ENCODE measurements around the gene DDC.
"Not testable (repeated sequence)": the region's sequence is repeated elsewhere in the genome, so short reads cannot be mapped to it uniquely, and the experiment has no call there.

The DDC gene

DNA sequence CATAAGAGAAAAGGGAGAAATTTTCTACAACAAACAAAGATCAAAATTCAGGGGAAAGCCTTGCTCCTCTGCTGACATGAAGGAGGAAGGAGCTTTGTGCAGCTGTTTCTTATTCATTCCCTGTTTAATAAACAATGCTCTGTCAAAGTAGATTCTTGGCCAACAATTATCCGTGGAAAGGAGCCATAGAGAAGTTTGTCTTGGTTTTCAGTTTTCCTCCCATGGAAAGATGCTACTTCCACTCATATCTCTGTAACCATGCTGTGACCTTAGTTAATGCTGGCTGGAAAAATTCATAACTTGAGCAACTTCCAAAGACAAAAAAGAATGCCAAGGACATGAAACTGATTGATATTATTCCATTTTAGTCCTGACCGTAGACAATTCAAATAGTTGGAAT lies 8.1 kb downstream of the DDC start:
- Histone ChIP-seq H3K4me1 (ENCODE audit: control insufficient read depth in 5 of 5, insufficient read depth in 5 of 5, low read length in 5 of 5) (peaks cover 0 to 14% (median 11%) of the 10 kb centered on the region in 5 donors), H3K4me3 (ENCODE audit: low read depth in 1 of 5, low read length in 5 of 5) (no peak overlapping the region), H3K27me3 (ENCODE audit: control insufficient read depth in 5 of 5, insufficient read depth in 4 of 5, low read length in 5 of 5) (peaks cover 6 to 19% (median 7%) of the 10 kb centered on the region in 5 donors), H3K9me3 (ENCODE audit: control insufficient read depth in 5 of 5, low read length in 5 of 5) (no peaks in the 10 kb centered on the region), H3K9ac (ENCODE audit: low read length in 5 of 5) (no peak overlapping the region), H3K36me3 (ENCODE audit: control insufficient read depth in 5 of 5, insufficient read depth in 5 of 5, low read length in 5 of 5) (no peaks in the 10 kb centered on the region), H3K27ac (ENCODE audit: low read depth, low read length) (no peak overlapping the region)

DNA sequence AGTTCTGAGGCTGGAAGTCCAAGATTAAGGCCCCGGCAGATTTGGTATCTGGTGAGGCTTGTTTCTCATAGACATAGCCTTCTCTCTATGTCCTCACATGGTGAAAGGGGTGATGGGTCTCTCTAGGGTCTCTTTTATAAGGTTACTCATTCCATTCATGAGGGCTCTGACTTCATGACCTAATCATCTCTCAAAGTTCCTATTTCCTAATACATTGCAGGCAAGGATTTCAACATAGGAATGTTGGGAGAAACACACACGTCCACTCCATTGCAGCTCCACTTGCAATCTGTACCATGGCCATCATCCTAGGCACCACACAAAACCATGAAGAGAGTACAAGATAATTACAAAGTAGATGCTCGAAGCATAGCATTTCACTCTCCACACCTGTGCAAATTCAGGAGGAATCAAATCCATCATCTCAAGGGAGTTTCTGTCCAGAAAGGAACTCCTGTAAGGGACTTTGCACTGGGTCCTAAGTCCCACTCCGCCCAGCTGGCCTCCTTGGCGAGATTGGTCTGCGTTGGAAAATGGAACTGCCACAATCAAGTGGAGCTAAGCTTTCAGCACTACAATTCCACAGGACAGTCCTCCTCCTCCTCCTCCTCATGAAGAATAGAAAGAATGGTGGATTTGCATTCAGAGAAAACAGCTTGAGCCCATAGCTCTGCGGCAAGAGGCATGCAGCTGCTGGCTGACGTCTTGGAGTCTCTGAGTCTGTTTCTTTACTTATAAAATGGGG lies 8.8 kb downstream of the DDC start:
- Histone ChIP-seq H3K4me1 (ENCODE audit: control insufficient read depth in 5 of 5, insufficient read depth in 5 of 5, low read length in 5 of 5) (peaks cover 0 to 14% (median 11%) of the 10 kb centered on the region in 5 donors), H3K36me3 (ENCODE audit: control insufficient read depth in 5 of 5, insufficient read depth in 5 of 5, low read length in 5 of 5) (no peaks in the 10 kb centered on the region), H3K27ac (ENCODE audit: low read depth, low read length) (no peak overlapping the region), H3K9ac (ENCODE audit: low read length in 5 of 5) (no peak overlapping the region), H3K9me3 (ENCODE audit: control insufficient read depth in 5 of 5, low read length in 5 of 5) (no peaks in the 10 kb centered on the region), H3K27me3 (ENCODE audit: control insufficient read depth in 5 of 5, insufficient read depth in 4 of 5, low read length in 5 of 5) (peaks cover 0 to 19% (median 6%) of the 10 kb centered on the region in 5 donors), H3K4me3 (ENCODE audit: low read depth in 1 of 5, low read length in 5 of 5) (no peak overlapping the region)

DNA sequence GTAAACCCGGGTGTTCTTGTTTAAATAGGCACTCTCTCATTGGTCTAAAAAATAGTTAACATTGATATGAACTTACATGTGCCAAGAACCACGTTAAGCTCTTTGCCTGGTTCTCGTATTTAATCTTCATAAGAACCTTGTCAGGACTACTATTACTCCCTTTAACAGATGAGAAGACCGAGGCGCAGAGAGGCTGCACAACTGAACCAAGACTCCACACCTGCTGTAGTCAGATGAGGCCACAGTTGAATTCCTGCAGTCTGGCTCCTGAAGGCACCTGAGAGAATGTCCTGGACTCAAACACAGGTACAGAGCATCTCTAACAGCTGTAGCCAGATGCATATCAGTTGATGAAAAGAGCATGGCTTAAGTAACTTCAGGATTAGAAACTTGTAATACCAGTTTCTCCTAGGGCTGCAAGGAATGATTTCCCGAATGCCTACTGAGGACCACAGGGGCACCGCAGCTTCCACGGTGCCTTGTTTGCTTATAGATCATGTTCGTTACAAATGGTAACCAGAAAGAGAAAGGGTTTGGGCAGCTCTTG lies 9.5 kb downstream of the DDC start:
- H3K4me3 ChIP-seq (ENCODE audit: low read depth in 1 of 5, low read length in 5 of 5): no peak overlapping the region
- H3K4me1 ChIP-seq (ENCODE audit: control insufficient read depth in 5 of 5, insufficient read depth in 5 of 5, low read length in 5 of 5): peaks cover 0 to 14% (median 11%) of the 10 kb centered on the region in 5 donors
- peaks cover 0 to 13% (median 6%) of the 10 kb centered on the region in 5 donors for H3K27me3 ChIP-seq (ENCODE audit: control insufficient read depth in 5 of 5, insufficient read depth in 4 of 5, low read length in 5 of 5)
- H3K36me3 ChIP-seq (ENCODE audit: control insufficient read depth in 5 of 5, insufficient read depth in 5 of 5, low read length in 5 of 5): no peaks in the 10 kb centered on the region
- no peak overlapping the region for H3K27ac ChIP-seq (ENCODE audit: low read depth, low read length)
- H3K9ac ChIP-seq (ENCODE audit: low read length in 5 of 5): no peak overlapping the region
- H3K9me3 ChIP-seq (ENCODE audit: control insufficient read depth in 5 of 5, low read length in 5 of 5): no peaks in the 10 kb centered on the region

DNA sequence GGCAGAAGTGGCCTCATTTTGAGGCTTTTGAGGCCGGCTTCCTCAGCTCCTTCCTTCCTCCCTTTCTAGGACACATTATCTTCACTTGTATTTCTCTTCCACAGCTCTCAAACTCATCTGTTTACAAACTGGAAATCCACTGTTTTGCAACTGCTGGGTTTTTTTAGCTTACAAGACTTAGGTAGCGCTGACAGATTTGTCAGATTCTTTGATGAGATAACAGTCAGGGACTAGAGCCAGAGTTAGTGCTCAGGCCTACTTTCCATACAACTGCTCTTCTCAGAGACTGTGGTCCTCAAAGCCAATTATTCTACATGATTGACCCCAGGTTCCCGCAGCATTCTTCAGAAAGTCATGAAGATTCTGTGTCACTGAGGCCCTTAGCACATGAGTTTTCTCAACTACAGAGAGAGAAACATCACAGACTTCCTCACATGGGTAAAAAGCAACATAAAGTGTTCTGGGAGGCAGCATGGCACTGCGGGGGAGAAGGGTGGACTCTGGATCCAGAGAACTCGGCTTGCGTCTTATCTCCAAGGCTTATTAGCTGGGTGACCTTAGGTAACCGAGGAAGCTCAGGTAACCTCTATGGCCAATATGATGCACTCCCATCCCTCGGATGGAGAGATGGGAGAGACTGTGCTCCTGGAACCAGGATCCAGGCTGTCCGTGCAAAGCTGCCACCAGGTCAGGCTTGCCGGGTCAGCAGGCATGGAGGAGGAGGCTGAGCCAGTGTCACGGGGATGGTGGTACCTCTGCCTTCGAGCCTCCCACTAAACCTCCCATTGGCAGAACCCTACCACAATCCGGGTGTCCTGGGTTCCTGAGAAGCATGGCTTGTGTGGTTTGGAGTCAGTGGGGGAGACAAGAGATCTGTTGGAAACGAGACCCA lies 10.5 kb downstream of the DDC start:
- Histone ChIP-seq H3K9ac (ENCODE audit: low read length in 5 of 5) (no peak overlapping the region), H3K9me3 (ENCODE audit: control insufficient read depth in 5 of 5, low read length in 5 of 5) (no peaks in the 10 kb centered on the region), H3K4me1 (ENCODE audit: control insufficient read depth in 5 of 5, insufficient read depth in 5 of 5, low read length in 5 of 5) (peaks cover 0 to 14% (median 11%) of the 10 kb centered on the region in 5 donors), H3K36me3 (ENCODE audit: control insufficient read depth in 5 of 5, insufficient read depth in 5 of 5, low read length in 5 of 5) (no peaks in the 10 kb centered on the region), H3K4me3 (ENCODE audit: low read depth in 1 of 5, low read length in 5 of 5) (no peak overlapping the region), H3K27me3 (ENCODE audit: control insufficient read depth in 5 of 5, insufficient read depth in 4 of 5, low read length in 5 of 5) (peaks cover 0 to 7% (median 3%) of the 10 kb centered on the region in 5 donors), H3K27ac (ENCODE audit: low read depth, low read length) (no peak overlapping the region)

DNA sequence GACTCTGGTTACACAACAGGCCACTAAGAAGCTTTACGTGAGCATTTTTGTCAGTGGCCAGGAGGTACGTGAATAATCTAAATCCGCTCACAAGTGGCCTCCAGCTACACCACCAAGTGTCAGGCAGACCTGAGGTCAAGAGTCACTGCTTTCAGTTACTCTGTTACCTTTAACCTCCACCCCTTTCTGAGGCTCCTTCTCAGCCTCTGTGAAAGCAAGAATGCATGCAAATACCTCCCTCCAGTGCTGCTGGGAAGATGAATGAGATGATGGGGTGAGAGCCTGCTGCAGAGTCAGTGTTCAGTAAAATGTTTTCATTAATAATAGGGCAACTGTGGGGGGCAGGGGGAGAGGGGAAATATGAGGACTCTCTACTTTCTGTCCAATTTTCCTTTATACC lies 11.2 kb downstream of the DDC start:
- H3K9ac ChIP-seq (ENCODE audit: low read length in 5 of 5): no peak overlapping the region
- H3K4me1 ChIP-seq (ENCODE audit: control insufficient read depth in 5 of 5, insufficient read depth in 5 of 5, low read length in 5 of 5): peaks cover 0 to 14% (median 11%) of the 10 kb centered on the region in 5 donors
- no peak overlapping the region for H3K27ac ChIP-seq (ENCODE audit: low read depth, low read length)

DNA sequence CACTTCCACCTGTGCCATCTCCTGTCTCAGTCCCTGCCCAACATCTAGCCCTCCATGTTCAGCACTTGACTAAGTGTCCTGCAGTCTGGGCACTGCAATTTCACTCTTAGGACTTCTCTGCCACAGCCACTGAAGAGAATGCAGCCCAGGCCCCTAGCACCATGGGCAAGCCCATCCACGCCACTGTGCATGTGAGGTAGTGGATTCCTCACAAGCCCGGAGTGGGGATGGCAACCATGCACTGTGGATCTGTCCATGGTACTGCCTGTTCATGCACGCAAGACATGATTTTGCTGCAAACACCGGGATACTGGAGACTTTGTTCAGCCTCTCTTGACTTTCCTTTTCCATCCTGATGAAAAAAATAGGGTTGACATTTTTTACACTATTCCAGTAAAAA lies 12.3 kb downstream of the DDC start:
- H3K4me3 ChIP-seq (ENCODE audit: low read depth in 1 of 5, low read length in 5 of 5): no peak overlapping the region
- H3K27ac ChIP-seq (ENCODE audit: low read depth, low read length): no peak overlapping the region
- H3K4me1 ChIP-seq (ENCODE audit: control insufficient read depth in 5 of 5, insufficient read depth in 5 of 5, low read length in 5 of 5): peaks cover 0 to 14% (median 11%) of the 10 kb centered on the region in 5 donors
- no peaks in the 10 kb centered on the region for H3K9me3 ChIP-seq (ENCODE audit: control insufficient read depth in 5 of 5, low read length in 5 of 5)
- H3K27me3 ChIP-seq (ENCODE audit: control insufficient read depth in 5 of 5, insufficient read depth in 4 of 5, low read length in 5 of 5): peaks cover 0 to 7% (median 0%) of the 10 kb centered on the region in 5 donors
- H3K36me3 ChIP-seq (ENCODE audit: control insufficient read depth in 5 of 5, insufficient read depth in 5 of 5, low read length in 5 of 5): no peaks in the 10 kb centered on the region
- no peak overlapping the region for H3K9ac ChIP-seq (ENCODE audit: low read length in 5 of 5)

More for the DNA sequence above, 11.2 kb downstream of the DDC start:
- H3K9me3 ChIP-seq (ENCODE audit: control insufficient read depth in 5 of 5, low read length in 5 of 5): no peaks in the 10 kb centered on the region
- H3K27me3 ChIP-seq (ENCODE audit: control insufficient read depth in 5 of 5, insufficient read depth in 4 of 5, low read length in 5 of 5): peaks cover 0 to 7% (median 3%) of the 10 kb centered on the region in 5 donors
- H3K36me3 ChIP-seq (ENCODE audit: control insufficient read depth in 5 of 5, insufficient read depth in 5 of 5, low read length in 5 of 5): no peaks in the 10 kb centered on the region
- H3K4me3 ChIP-seq (ENCODE audit: low read depth in 1 of 5, low read length in 5 of 5): no peak overlapping the region

DNA sequence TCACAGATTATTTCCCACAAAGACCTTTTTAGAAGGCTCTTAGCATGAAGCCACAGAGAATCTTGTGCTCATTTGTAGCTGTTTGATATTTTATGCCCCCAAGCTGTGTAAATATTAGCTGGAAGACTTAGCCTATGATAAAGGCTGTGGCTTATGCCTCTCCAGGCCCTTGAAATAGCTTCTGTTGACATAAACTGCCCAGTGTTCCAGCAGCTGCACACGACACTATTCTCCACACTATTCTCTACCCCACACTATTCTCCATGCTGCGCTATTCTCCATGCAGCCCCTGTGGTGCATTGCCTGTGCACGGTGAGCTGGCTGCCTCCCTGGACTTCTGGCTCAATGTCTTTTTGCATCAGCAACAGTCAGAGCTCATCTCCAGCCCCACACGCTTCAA lies 13.1 kb downstream of the DDC start:
- peaks cover 0 to 7% (median 0%) of the 10 kb centered on the region in 5 donors for H3K27me3 ChIP-seq (ENCODE audit: control insufficient read depth in 5 of 5, insufficient read depth in 4 of 5, low read length in 5 of 5)
- H3K4me1 ChIP-seq (ENCODE audit: control insufficient read depth in 5 of 5, insufficient read depth in 5 of 5, low read length in 5 of 5): peaks cover 0 to 11% (median 10%) of the 10 kb centered on the region in 5 donors
- no peak overlapping the region for H3K4me3 ChIP-seq (ENCODE audit: low read depth in 1 of 5, low read length in 5 of 5)
- no peaks in the 10 kb centered on the region for H3K9me3 ChIP-seq (ENCODE audit: control insufficient read depth in 5 of 5, low read length in 5 of 5)
- no peaks in the 10 kb centered on the region for H3K36me3 ChIP-seq (ENCODE audit: control insufficient read depth in 5 of 5, insufficient read depth in 5 of 5, low read length in 5 of 5)
- no peak overlapping the region for H3K9ac ChIP-seq (ENCODE audit: low read length in 5 of 5)
- no peak overlapping the region for H3K27ac ChIP-seq (ENCODE audit: low read depth, low read length)

DNA sequence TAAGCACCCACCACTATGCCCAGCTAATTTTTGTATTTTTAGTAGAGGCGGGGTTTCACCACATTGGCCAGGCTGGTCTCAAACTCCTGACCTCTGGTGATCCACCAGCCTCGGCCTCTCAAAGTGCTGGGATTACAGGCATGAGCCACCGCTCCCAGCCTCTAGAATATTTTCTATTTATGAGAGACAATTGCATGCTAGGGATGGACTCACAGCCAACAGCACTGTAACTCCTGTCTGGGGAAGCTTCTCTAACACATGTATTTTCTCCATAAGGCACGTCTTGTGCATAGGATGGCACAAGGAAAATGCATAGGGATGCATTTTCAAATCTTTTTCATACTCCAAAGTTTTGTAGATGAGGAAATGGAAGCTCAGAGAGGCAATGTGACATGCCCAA lies 19.6 kb downstream of the DDC start:
- H3K9me3 ChIP-seq (ENCODE audit: control insufficient read depth in 5 of 5, low read length in 5 of 5); H3K9ac ChIP-seq (ENCODE audit: low read length in 5 of 5); H3K27ac ChIP-seq (ENCODE audit: low read depth, low read length); H3K36me3 ChIP-seq (ENCODE audit: control insufficient read depth in 5 of 5, insufficient read depth in 5 of 5, low read length in 5 of 5); H3K4me3 ChIP-seq (ENCODE audit: low read depth in 1 of 5, low read length in 5 of 5); H3K4me1 ChIP-seq (ENCODE audit: control insufficient read depth in 5 of 5, insufficient read depth in 5 of 5, low read length in 5 of 5); H3K27me3 ChIP-seq (ENCODE audit: control insufficient read depth in 5 of 5, insufficient read depth in 4 of 5, low read length in 5 of 5): not testable (repeated sequence)

DNA sequence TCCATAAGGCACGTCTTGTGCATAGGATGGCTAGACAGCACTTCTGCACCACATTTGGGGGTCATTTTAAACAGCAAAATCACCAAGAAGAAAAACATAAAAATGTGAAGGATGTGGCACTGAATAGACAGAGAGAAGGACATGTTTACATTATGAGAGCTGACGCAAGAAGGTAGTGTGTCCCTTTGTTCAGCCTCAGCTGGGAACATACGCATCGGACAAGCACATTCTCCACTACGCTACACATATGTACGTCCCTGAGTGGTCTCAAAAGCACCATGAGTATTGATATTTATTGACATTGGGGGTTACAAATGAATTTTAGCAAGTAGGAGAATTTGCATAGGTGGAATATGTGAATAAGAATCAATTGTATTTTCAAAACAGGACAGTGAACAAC lies 20.2 kb downstream of the DDC start:
- H3K4me1 ChIP-seq (ENCODE audit: control insufficient read depth in 5 of 5, insufficient read depth in 5 of 5, low read length in 5 of 5): no peaks in the 10 kb centered on the region
- H3K36me3 ChIP-seq (ENCODE audit: control insufficient read depth in 5 of 5, insufficient read depth in 5 of 5, low read length in 5 of 5): no peaks in the 10 kb centered on the region
- no peak overlapping the region for H3K27ac ChIP-seq (ENCODE audit: low read depth, low read length)
- H3K4me3 ChIP-seq (ENCODE audit: low read depth in 1 of 5, low read length in 5 of 5): no peak overlapping the region
- no peak overlapping the region for H3K9ac ChIP-seq (ENCODE audit: low read length in 5 of 5)
- H3K9me3 ChIP-seq (ENCODE audit: control insufficient read depth in 5 of 5, low read length in 5 of 5): no peaks in the 10 kb centered on the region
- no peaks in the 10 kb centered on the region for H3K27me3 ChIP-seq (ENCODE audit: control insufficient read depth in 5 of 5, insufficient read depth in 4 of 5, low read length in 5 of 5)

Measured in subcutaneous abdominal adipose tissue (tissue), 5 donors.